Amygdala (tissue), 56 donors: ENCODE data around the gene PRKCI.
"Not testable (repeated sequence)": the region's sequence is repeated elsewhere in the genome, so short reads cannot be mapped to it uniquely, and the experiment has no call there.

ENCODE experiments used
- DNase-seq, 56 donors: peaks; one replicate each; lab custom pipeline; 2025; lab: John Stamatoyannopoulos, UW

The PRKCI gene

DNA sequence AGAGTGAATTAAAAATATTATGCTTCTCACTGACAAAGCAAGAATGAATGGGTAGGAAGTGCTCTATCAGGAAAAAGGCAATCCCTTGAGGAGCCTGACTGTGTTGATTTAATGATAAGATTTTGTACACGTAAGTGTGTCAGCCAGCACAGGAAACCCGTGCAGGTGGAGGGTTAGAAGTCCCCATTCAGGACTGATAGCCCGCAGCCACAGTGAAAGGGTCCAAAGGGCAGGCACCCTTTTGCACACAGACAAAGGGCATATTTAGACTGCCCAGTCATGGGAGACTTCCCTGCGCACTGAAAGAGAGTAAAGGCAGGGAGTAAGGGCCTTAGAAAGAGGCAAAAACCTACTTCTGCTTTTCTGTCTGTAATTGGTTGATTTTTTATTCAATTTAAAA, 108.9 kb downstream of the PRKCI start:
- DNase-seq, result no peak

DNA sequence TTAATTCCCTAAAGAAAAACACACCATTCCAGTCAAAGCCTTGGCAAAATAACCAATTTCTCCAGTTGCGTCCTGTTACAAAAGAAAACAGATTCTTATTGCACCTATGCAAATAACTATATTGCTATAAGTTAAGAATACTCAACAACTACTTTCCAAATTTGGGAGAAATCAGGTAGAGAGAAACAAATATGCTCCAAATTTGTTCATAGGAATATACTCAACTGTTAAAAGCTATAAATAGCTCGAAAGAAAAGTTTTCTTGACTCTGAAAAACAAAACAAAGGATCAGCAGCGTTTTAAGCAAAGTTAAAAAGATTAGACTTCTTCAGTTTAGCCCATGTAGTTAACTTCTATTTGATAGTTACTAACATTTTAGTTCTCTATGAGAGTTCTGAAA, 115.2 kb downstream of the PRKCI start:
- no peak for DNase-seq

DNA sequence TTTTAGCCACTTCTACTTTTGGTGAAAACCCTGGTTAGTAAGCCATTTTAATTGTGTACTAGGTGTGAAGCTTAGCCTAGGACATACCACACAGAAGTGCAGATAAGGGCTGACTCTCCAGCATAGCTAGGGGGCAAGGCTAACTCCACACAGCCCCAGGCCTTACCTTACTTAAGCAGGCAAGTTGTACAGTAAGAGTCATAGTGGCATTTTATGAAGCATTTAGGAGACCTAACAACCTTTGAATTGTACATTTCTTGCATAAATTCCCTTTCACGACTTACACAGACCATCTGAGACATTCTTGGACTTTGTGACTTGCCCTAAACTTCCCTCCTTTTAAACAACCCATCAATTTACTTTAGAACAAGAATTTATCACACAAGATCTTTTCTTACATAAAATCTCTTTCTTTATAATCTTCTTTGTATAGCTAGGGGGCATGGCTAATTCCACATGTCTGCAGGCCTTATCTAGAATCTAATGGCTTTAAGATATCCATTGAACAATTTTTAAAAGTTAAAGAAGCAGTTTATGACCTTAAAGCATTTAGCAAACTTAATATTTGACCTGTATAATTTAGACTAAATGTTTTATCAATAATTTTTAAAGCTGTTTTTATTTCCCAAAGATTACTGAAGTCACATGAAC, 116.6 kb downstream of the PRKCI start:
- no peak for DNase-seq

DNA sequence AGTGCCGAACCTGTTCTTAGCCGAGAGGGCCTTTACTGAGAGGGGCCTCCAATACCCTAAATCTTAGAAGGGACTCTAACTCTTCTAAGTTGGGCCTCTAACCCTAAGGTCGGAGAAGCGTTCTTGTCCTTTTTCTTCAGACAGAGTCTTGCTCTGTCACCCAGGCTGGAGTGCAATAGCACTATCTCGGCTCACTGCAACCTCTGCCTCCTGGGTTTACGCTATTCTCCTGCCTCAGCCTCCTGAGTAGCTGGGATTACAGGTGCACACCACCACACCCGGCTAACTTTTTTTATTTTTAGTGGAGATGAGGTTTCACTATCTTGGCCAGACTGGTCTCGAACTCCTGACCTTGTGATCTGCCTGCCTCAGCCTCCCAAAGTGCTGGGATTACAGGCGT, 120.0 kb downstream of the PRKCI start:
- not testable (repeated sequence) for DNase-seq

DNA sequence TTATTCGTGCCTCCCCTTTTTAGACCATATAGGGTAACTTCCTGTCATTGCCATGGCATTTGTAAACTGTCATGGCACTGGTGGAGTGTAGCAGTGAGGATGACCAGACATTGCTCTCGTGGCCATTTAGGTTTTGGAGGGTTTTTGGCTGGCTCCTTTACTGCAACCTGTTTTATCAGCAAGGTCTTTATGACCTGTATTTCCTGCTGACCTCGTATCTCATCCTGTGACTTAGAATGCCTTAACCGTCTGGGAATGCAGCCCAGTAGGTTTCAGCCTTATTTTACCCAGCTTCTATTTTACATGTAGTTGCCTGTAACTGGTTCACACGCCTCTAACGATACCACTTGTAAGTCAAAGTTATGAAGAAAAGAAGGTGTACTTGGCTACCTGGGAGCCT, 121.6 kb downstream of the PRKCI start:
- DNase-seq, result not testable (repeated sequence)

DNA sequence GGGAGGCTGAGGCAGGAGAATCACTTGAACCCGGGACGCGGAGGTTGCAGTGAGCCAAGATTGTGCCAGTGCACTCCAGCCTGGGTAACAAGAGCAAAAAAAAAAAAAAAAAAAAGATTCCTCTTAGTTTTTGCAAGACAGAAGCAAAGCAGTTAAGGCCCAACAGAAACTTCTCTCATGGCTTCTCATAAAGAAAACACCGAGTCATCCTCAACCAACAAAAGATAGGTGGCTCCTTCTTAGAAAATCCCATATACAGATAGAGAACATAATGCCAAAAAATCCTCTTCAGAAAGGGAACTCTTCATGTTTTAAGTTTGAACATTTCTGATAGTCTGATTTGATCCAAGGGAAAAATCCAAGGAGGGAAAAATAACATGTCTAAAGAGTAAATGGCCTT, 122.7 kb downstream of the PRKCI start:
- no peak for DNase-seq

DNA sequence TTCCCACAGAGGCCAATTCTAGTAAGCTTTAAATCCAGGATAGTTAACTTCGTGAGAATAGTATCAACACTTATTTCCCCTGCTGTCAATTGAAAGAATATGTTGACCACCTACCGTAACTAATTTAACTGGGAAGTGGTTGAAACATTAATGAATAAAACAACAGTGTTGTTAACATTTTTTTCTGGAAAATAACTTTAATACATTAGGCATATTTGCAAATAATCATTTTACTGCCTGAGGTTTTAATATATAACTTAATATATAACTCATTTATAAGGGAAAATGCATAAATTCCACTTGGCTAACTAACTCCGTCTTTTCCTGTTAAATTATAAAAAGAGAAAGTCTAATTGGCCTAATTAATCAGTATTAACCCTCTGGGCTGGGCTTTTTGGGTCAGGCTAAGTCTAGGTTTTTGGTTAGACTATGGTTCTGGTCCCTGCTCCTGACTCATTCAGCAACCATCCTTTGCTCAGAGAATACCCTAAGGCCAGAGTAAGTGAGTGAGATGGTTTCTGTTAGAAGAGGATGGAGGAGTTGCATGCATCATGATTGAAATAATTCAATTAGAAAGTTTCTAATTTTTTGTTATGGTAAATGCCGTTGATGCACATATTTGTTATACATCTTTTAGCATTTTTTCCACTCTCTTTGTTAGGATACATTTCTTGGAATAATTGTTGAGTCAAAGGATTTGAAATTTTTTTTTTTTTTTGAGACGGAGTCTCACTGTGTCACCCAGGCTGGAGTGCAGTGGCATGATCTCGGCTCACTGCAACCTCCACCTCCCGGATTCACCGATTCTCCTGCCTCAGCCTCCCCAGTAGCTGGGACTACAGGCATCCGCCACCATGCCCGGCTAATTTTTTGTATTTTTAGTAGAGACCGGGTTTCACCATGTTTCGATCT, 124.5 kb downstream of the PRKCI start:
- no peak for DNase-seq

DNA sequence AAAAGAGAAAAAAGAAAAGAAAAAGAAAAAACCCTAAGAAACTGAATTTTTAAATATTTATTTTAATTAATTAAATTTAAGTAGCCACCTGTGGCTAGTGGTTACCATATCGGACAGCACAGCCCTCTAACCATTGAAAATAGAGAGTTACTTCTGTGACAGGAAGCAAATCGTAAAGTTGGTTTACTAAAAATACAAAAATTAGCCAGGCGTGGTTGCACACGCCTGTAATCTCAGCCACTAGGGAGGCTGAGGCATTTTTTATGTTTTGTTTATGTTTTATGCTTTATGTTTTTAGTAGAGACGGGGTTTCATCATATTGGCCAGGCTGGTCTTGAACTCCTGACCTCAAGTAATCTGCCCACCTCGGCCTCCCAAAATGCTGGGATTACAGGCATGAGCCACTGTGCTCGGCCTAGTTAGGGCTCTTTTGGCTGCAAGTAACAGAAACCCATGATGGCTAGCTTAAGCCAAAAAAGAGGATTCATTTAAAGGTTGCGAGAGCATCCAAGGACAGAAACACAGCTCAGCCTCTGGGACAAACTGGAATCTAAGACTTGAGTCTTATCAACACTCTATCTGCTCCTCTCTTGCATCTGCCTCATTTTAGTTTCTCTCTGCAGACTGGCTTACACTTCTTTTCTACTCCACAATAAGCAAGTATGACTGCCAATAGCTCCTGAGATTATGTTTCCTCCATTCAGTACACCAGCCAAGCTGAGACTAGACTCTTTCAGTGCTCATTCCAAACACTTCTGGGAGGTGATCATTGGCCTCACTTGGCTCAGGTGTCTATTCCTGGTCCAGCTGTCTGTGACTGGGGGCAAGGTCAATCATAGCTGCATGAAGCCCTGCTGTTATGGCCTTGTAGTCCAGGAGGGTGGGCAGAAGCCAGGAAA, 128.5 kb downstream of the PRKCI start:
- DNase-seq, result no peak

DNA sequence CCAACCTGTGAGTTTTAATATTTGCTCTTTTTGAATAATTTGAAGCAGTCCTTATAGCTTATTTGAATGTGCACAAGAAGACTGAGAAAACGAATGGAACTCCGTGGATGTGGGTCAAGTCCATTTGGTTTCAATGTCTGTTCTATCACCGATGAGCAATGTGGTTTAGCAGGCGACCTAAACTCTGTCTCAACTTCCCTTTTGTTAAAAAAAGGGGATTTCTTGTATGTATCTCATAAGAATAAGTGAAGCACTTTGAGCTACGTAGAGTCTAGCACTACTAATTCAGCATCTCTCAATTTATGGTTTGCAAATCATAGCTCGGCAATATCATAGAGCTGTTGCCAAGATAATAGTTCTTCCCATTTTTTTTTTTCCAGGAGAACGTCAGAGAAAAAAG, 130.7 kb downstream of the PRKCI start:
- DNase-seq, result no peak

DNA sequence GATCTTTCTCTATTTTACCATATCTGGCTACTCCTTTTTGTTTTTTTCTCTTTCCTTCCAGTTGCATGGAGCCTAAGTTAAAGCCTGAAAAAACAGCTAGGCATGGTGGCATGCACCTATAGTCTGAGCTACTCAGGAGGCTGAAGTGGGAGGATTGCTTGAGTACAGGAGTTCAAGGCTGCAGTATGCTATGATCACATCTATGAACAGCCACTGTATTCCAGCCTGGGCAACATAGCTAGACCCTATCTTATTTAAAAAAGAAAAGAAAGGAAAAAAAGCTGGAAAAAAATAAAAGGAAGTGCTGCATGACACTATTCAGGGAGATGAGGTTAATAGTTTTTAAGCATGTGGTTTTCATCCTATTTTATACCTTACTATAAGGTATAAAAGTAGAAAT, 131.3 kb downstream of the PRKCI start:
- no peak for DNase-seq

DNA sequence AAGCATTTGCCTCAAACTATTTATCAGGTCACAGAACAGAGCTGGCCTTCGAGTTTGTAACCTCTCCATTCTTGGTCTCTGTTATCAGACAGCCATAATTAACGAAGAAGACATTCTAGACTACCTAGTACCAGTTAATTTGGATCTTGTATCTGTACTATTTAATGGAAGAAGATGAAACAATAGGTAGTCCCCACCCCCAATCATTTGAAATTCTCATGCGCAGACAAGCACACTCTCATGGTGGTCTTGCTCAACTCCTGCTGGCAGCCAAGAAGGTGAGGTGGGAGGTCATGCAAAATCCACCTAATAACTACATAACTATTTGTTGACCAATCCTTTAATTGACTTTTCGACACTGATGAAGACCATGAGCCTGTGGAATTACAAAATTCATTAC, 132.5 kb downstream of the PRKCI start:
- DNase-seq, result no peak
